HG03442 (cell line): Measurements from ENCODE around the gene ADSL.
A peak's percentile ranks its signal among the peaks of the same experiment; 100 is the strongest.

Experiments used
- ATAC-seq: cut with Tn5 transposase; IDR thresholded peaks from one replicate; pipeline ENCODE4 v1.9.1; 2021; ENCODE audit warnings: mild to moderate bottlenecking, moderate library complexity; ENCODE audit not compliant: unreplicated experiment

Gene ADSL

GRCh38 chr22:40326905-40327735, 19.2 kb upstream of the ADSL start:
- ATAC-seq, result no peak

DNA sequence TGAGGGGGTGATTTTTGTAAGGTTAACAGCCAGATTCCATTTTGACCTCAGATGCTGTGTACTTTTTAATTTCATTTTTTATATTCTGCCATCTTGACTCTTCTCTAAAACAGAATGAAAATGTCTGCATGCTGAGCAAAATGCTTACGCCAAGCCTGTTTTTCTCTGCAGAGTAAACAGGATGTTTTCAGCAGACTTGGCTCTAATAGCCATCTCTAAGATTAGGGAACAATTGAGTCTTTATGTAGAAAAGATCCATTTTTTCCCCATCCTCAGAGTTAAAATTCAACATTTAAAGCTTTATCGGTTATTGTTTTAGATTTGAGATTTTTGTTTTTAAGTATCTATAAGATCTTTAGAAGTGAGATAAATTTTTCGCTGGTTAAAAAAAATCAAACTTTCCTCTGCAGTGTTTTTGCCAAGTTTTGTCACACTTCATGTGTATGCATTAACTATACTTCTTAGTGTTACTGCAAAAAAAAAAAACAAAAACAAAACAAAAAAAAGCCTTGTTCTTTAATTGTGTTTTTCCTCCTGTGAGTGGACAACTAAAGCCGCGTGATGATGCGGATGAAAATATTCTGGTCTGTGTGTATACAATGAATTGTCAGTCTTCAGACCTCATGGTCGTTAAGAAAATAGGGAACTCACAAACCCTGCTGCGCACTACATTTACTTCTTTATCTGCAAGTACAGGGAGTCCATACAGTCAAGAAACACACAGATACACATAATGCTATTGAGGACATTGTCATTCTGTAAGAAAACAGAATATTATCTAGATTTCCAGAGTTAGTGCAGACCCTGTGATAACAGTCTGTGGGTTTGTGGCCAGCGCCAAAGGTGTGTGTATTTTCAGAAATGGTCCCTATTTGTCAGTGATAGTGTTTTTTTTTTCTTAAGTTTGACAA, 17.5 kb upstream of the ADSL start:
- ATAC-seq, result no peak

DNA sequence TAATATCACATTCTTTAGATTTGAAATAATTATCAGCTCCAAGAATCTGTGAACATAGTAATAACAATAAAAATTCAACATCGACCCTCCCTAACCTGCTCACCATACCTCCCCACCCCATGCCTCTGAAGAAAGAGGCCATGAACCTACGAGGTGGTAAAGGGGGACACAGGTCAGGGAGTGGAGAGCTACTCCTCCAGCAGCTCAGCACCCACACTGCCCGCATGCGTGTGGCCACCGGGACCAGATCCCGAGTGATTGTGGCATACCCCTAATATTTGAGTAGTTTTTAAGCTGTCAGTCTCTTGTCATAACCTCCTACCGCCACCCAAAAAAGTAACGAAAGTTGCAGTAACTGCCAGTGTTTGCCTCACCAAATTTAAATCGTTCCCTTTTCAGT, 16.8 kb upstream of the ADSL start:
- ATAC-seq, result no peak

DNA sequence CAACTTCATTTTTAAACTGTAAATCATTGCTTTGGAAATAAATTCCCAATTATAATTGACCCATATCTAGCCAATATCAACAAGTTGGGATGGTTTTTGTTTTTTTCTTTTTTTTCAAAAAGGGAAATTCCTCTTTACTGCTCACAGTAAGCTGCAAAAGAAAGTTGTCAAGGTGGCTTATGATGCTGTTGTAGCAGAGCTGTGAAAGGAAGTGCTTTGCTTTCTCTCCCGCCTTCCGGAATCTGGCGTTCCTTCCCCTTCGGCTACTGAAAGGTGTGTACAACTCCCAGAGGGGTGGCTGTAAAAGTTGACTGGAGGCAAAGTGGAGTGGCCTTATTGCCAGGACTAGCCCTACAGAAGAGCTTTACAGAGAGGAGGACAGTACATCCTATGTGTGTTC, 16.2 kb upstream of the ADSL start:
- ATAC-seq, result no peak

GRCh38 chr22:40330615-40331014, 15.7 kb upstream of the ADSL start:
- ATAC-seq, result no peak

- ATAC-seq, result no peak
Measured at GRCh38 chr22:40331706-40332105, 14.6 kb upstream of the ADSL start.

DNA sequence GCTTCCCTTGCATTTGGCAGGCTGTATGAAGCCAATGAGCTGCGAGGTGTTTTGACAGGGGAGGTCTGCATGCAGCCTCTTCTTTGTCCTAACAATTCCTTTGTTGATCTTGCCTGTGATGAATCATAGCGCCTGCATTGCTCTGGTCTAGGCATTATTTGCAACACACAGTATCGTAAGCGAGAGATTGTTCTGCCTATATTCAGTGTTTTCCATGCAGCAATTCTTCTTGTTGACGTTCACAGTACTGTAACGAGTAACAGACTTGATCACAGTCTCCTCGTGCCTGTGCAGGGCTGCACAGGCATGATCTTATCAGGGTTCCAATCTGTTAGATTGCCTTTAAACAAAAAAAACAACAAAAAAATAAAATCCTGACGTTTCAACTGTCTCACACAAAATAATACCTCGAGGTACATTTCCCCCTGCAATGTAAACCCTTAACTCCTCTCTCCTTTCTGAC, 13.9 kb upstream of the ADSL start:
- ATAC-seq, result no peak

DNA sequence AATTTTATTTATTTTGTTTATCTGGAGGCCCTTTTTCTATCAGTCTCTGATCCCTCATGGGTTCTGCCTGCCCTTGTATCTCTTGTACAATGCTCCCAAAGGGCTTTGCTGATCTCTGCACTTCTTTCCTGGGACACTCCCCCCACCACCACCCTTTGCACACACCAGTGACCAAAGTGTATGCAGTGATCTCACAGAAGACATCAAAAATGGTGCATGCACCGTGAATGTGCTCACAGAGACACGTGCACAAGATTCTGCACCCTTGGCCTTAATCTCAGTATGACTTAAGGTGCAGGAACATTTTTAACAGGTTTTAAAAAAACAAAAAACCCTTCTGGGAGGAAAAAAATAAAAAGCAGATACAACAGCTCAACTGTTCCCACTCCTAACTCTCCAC, 12.2 kb upstream of the ADSL start:
- no peak for ATAC-seq

- no peak for ATAC-seq
Measured at GRCh38 chr22:40334899-40335298, 11.4 kb upstream of the ADSL start.

DNA sequence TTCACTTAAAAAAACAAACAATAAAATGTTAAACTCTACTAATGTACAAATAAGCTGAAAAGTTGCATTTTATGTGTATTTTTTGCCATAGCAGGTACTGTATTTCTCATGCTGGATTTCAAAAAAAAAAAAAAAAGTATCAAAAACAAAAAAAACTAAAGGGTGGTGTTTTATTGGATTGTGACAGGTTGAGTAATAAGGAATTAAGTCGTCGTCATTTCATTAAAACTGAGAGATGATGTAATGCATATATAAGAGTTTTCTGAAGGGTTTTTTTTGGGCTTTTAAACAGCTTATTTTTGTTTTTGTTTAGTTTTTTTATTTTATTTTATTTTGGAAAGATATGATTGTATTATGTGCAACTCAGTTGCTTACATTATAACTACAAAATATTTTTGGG, 10.9 kb upstream of the ADSL start:
- ATAC-seq, result no peak

- ATAC-seq, result no peak
Measured at GRCh38 chr22:40340044-40340443, 6.3 kb upstream of the ADSL start.

- no peak for ATAC-seq
Measured at GRCh38 chr22:40341604-40342003, 4.7 kb upstream of the ADSL start.

GRCh38 chr22:40342521-40342920, 3.8 kb upstream of the ADSL start:
- no peak for ATAC-seq

DNA sequence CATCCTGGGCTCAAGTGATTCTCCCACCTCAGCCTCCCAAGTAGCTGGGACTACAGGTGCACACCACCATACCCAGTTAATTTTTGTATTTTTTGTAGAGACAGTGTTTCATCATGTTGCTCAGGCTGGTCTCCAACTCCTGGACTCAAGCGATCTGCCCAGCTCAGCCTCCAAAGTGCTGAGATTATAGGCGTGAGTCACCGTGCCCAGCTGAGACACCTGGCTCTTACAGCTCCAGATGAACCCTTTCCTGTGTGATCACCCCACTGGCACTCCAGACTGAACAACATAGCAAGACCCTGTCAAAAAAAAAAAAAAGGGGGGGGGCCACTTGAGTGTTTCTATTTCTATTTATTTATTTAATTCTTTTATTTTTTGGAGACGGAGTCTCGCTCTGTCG, 1.0 kb upstream of the ADSL start:
- ATAC-seq, result no peak

DNA sequence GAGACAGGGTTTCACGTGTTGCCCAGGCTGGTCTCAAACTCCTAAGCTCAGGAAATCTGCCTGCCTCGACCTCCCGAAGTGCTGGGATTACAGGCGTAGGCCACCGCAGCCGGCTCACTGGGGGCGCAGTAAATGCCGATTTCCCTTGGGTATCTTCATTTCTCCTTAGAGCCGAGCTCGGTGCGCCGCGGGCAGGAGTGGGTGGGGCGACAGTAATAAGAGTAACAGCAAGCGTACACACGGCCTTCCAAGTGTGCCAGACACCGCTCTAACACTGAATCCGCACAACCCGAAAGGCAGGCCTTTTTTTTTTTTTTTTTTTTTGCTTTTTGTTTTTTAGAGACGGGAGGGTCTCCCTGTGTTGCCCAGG, 500 bp upstream of the ADSL start:
- ATAC-seq, result peak; percentile 11

DNA sequence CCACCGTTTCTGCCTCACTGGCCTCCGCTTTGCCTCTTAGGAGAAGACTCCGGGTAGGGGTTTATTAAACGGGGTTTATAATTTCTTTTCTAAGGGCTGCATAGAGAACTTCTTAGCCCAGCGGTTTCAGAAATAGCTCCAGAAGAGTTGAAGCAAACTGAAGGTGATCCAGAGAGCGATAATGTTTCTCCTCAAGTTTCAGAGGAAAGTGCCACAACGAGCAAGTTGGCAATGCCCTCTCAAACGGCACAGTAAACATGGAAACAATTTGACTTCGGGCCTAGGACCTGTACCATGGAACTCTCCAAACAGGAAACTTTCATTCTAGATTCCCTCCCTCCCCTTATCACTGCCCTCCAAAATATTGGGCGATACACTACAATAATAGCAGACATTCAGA, 1.0 kb downstream of the ADSL start:
- no peak for ATAC-seq

DNA sequence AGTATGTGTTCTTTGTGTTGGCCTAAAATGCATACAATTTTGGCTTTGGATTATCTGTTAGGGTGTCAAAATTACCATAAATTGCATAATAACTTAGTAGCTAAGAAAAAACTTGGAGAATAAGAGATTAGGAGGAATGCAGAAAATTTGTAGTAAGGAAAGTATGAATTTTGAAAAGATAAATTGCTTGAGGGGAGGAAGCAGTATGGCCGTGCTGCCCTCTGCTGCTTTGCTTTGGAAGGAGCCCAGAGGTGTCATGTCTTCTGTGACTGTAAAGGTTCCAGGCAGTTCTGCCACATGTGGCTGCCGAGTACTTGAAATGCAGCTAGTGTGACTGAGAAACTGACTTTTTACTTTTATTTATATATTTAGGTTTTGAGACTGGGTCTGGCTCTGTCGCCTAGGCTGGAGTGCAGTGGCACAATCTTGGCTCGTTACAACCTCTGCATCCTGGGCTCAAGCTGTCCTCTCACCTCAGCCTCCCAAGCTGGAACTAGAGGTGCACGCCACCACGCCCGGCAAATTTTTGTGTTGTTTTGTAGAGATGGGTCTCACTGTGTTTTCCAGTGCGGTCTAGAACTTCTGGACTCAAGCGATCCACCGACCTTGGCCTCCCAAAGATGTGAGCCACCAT, 1.8 kb downstream of the ADSL start:
- ATAC-seq, result no peak

GRCh38 chr22:40352763-40353162, 6.5 kb downstream of the ADSL start:
- ATAC-seq, result no peak

DNA sequence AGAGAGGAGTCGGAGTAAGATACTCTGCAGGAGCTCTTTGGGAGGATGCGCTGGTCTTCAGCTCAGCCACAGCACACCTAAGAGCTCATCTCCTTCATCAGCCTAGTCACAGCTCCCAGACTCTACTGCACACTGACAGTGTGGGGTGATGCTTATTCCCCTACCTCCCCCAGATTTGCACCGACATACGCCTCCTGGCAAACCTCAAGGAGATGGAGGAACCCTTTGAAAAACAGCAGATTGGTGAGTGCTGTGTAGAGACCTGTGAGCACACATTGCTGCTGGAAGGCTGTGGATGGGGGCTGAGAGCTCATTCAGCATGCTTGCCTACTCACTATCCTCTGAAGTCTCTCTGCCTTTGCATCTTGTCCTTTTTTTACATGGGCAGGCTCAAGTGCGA, 14.8 kb downstream of the ADSL start:
- ATAC-seq, result no peak

- ATAC-seq, result no peak
Measured at GRCh38 chr22:40363059-40363458, 16.8 kb downstream of the ADSL start.

GRCh38 chr22:40364431-40364830, 18.1 kb downstream of the ADSL start:
- ATAC-seq, result no peak

DNA sequence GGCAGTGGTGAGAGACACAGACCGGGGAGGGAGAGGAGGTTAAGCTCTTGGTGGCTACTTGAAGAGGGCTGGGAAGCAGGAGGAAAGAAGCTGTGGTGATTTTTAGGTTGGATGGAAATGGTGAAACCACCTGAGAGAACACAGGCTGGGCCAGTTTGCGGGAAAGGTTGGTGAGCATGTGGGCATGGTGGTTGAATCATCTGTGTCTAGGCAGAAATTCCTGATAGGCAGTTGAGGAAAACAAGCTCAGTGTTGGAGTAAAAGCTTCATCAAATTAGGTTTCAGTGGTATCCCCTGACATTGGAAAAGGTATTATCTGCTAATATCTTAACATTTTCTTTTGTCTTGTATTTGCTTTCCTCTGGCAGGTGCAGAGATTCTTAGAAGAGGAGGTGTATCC, 19.8 kb downstream of the ADSL start:
- no peak for ATAC-seq
